DOHH2 (cell line): Measurements from ENCODE around the gene GUCA1A.

Source experiments
- H3F3A ChIP-seq: fragments of 200-600 bp; sonication (generic), shearing (Covaris generic); 2 replicates; pipeline ENCODE4 v1.6.0; 2016; ENCODE audit warnings: antibody characterized with exemption, mild to moderate bottlenecking; ENCODE audit not compliant: control insufficient read depth, insufficient read depth
- H3K27ac ChIP-seq: fragments of 200-600 bp; sonication (generic); 2 replicates; pipeline ENCODE4 v1.5.1; 2014; ENCODE audit warnings: low read depth, mild to moderate bottlenecking, low read length, moderate library complexity
- H3K27me3 ChIP-seq: fragments of 200-600 bp; sonication (generic); 2 replicates; pipeline ENCODE4 v1.6.1; 2014; ENCODE audit warnings: mild to moderate bottlenecking, low read length, mixed read lengths; ENCODE audit not compliant: control insufficient read depth
- H3K36me3 ChIP-seq: fragments of 200-600 bp; sonication (generic); 2 replicates; pipeline ENCODE4 v1.6.1; 2014; ENCODE audit warnings: mild to moderate bottlenecking, low read length, moderate library complexity, mixed read lengths; ENCODE audit not compliant: control insufficient read depth
- H3K4me1 ChIP-seq: fragments of 200-600 bp; sonication (generic); 2 replicates; pipeline ENCODE4 v1.6.1; 2014; ENCODE audit warnings: mild to moderate bottlenecking, low read length, mixed read lengths; ENCODE audit not compliant: control insufficient read depth
- H3K4me2 ChIP-seq: fragments of 200-600 bp; sonication (generic); 2 replicates; pipeline ENCODE4 v1.6.0; 2014; ENCODE audit warnings: mild to moderate bottlenecking, low read length, moderate library complexity
- H3K4me3 ChIP-seq: fragments of 200-600 bp; sonication (generic); 2 replicates; pipeline ENCODE4 v1.5.1; 2014; ENCODE audit warnings: mild to moderate bottlenecking, low read length, mixed read lengths
- H3K79me2 ChIP-seq: fragments of 200-600 bp; sonication (generic); 2 replicates; pipeline ENCODE4 v1.6.1; 2014; ENCODE audit warnings: mild to moderate bottlenecking, low read length, mixed read lengths; ENCODE audit not compliant: control insufficient read depth
- H3K9me2 ChIP-seq: fragments of 200-600 bp; sonication (generic); replicated peaks from 2 replicates; pipeline ENCODE4 v1.6.1; 2014; ENCODE audit warnings: mild to moderate bottlenecking, low read length, mixed read lengths; ENCODE audit not compliant: control insufficient read depth
- H3K9me3 ChIP-seq: fragments of 200-600 bp; sonication (generic); 2 replicates; pipeline ENCODE4 v1.6.1; 2014; ENCODE audit warnings: antibody characterized with exemption, low read length, mixed read lengths; ENCODE audit not compliant: control insufficient read depth, insufficient read depth
- H4K20me1 ChIP-seq: fragments of 200-600 bp; sonication (generic); 2 replicates; pipeline ENCODE4 v1.6.0; 2014; ENCODE audit warnings: low read depth, mild to moderate bottlenecking, antibody characterized with exemption, low read length, moderate library complexity; ENCODE audit not compliant: control insufficient read depth, insufficient read depth
- EZH2phosphoT487 ChIP-seq: fragments of 200-600 bp; sonication (generic); IDR thresholded peaks from 2 replicates; pipeline ENCODE4 v1.6.1; 2017; ENCODE audit warnings: borderline replicate concordance, mild to moderate bottlenecking, antibody characterized with exemption, low read length, moderate library complexity, mixed read lengths
- TF ChIP-seq, protein P1 (sequence below): fragments of 200-600 bp; sonication (generic); IDR thresholded peaks from one replicate; pipeline ENCODE4 v1.5.1; 2014; ENCODE audit warnings: antibody characterized with exemption, mild to moderate bottlenecking, low read depth, low read length; ENCODE audit not compliant: poor library complexity, severe bottlenecking

The GUCA1A gene

DNA sequence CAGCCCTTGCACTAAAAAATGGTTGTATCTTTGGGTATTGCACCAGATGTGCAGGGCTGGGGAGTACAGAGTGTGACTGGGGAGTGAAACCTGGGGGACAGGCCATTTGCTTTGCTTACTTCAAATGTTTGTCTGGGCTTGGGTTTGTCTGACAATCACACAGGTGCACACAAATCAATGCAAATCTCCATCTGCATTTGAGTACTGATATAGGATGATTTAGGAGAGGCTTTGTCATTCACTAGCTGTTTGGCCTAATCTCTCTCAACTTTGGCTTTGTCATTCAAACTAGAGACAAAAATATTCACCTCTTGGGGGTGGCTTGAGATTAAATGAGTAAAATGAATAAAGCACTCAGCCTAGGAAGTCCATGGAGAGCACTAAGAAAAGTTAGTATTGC, 3.8 kb downstream of the GUCA1A start:
- H3K9me3 ChIP-seq = no peaks in the 10 kb centered on the region
- H3K36me3 ChIP-seq = no peaks in the 10 kb centered on the region
- H4K20me1 ChIP-seq = no peaks in the 10 kb centered on the region
- H3F3A ChIP-seq = no peaks in the 10 kb centered on the region
- peaks cover 8% of the 10 kb centered on the region for H3K4me1 ChIP-seq
- H3K4me3 ChIP-seq = no peak overlapping the region
- no peaks in the 10 kb centered on the region for H3K27me3 ChIP-seq
- no peaks in the 10 kb centered on the region for H3K9me2 ChIP-seq
- H3K79me2 ChIP-seq = no peaks in the 10 kb centered on the region
- no peak for TF ChIP-seq EZH2phosphoT487
- H3K27ac ChIP-seq = no peak overlapping the region
- no peak overlapping the region for H3K4me2 ChIP-seq

DNA sequence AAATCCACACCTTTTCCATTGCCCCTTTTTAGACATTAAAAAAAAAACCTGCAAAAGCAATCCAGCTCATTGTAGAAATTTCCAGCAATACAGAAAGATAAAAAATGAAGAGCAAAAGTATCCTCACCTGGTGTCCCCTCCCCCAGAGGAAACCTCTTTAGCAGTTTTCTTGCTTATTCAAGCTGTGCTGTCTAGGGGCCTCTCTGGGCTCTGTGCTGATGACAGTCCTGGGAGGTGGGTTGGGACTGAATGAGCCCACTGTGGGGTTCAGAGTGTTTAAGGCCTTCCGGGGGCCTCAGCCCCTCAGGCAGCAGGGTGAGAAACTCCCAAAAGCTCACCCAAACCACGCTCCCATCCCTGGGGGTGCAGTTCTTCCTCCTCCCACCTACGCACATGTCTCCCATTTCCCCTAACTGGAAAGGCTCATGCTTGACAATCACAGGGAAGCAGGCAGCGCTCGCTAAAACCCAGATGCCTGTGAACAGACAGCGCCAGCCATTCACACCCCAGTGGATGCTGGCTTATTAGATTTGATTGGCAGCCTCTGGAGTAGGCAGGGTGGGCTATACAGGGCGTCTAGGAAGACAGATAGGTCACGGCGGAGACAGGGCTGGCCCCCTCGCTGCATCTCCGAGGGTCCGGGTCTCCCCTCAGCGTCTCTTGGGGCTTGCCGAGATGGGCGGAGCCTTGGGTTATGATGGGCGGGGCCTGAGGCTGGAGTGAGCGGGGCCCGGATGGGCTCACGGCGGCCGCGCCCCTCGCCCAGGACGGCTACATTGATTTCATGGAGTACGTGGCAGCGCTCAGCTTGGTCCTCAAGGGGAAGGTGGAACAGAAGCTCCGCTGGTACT, 4.6 kb downstream of the GUCA1A start:
- Histone ChIP-seq H3F3A (no peaks in the 10 kb centered on the region), H3K9me2 (no peaks in the 10 kb centered on the region), H3K9me3 (no peaks in the 10 kb centered on the region), H3K4me1 (peaks cover 8% of the 10 kb centered on the region), H3K4me2 (no peak overlapping the region), H3K27me3 (no peaks in the 10 kb centered on the region), H3K79me2 (no peaks in the 10 kb centered on the region), H4K20me1 (no peaks in the 10 kb centered on the region), H3K27ac (no peak overlapping the region), H3K4me3 (no peak overlapping the region), H3K36me3 (no peaks in the 10 kb centered on the region)
- TF ChIP-seq EZH2phosphoT487 = no peak
- TF ChIP-seq, protein P1, sequence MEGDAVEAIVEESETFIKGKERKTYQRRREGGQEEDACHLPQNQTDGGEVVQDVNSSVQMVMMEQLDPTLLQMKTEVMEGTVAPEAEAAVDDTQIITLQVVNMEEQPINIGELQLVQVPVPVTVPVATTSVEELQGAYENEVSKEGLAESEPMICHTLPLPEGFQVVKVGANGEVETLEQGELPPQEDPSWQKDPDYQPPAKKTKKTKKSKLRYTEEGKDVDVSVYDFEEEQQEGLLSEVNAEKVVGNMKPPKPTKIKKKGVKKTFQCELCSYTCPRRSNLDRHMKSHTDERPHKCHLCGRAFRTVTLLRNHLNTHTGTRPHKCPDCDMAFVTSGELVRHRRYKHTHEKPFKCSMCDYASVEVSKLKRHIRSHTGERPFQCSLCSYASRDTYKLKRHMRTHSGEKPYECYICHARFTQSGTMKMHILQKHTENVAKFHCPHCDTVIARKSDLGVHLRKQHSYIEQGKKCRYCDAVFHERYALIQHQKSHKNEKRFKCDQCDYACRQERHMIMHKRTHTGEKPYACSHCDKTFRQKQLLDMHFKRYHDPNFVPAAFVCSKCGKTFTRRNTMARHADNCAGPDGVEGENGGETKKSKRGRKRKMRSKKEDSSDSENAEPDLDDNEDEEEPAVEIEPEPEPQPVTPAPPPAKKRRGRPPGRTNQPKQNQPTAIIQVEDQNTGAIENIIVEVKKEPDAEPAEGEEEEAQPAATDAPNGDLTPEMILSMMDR = no peak

GRCh38 chr6:42179261-42179944, 6.2 kb downstream of the GUCA1A start:
- H3K79me2 ChIP-seq = no peaks in the 10 kb centered on the region
- no peaks in the 10 kb centered on the region for H3F3A ChIP-seq
- no peak overlapping the region for H3K4me2 ChIP-seq
- TF ChIP-seq, protein P1 = no peak
- no peak for TF ChIP-seq EZH2phosphoT487
- no peak overlapping the region for H3K27ac ChIP-seq
- H4K20me1 ChIP-seq = no peaks in the 10 kb centered on the region
- peaks cover 8% of the 10 kb centered on the region for H3K4me1 ChIP-seq
- H3K9me2 ChIP-seq = no peaks in the 10 kb centered on the region
- no peak overlapping the region for H3K4me3 ChIP-seq
- H3K9me3 ChIP-seq = no peaks in the 10 kb centered on the region
- H3K36me3 ChIP-seq = no peaks in the 10 kb centered on the region
- H3K27me3 ChIP-seq = no peaks in the 10 kb centered on the region

GRCh38 chr6:42179945-42180313, 6.8 kb downstream of the GUCA1A start:
- Histone ChIP-seq H3K79me2 (no peaks in the 10 kb centered on the region), H3K4me3 (no peak overlapping the region), H3K36me3 (no peaks in the 10 kb centered on the region), H3K27me3 (no peaks in the 10 kb centered on the region), H3K9me2 (no peaks in the 10 kb centered on the region), H3K9me3 (no peaks in the 10 kb centered on the region), H3K27ac (no peak overlapping the region), H4K20me1 (no peaks in the 10 kb centered on the region), H3F3A (no peaks in the 10 kb centered on the region), H3K4me2 (no peak overlapping the region), H3K4me1 (peaks cover 8% of the 10 kb centered on the region)
- no peak for TF ChIP-seq EZH2phosphoT487
- TF ChIP-seq, protein P1 = no peak
